ENCODE data around the gene GLIPR1L2. TPM values are rescaled to one million over a fixed set of nuclear protein-coding genes. Genes with fewer than 3 reads are reported as not detected.

Gene GLIPR1L2
- total RNA-seq, 1 experiment from 2014 or later: 0.44 TPM

DNA sequence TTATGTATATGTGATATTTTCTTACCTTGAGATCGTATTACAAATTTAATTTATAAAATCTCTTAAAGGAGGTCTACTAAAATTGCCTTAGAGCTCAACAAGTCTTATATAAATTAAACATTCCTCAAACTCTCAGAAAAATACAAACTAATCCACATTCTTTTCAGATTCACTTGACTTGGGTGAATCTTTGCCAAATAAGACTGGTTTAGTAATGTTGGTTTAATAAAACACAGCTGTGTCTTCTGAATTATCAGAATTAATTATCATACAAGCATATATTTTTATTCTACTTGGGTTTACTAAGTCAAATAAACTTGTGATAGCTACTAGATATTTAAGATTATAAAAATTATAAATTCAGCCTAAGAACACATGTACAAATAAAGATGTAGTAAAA lies 13.3 kb downstream of the GLIPR1L2 start:
- Histone ChIP-seq H4K20me1 (ENCODE audit: insufficient read depth) (no peaks in the 10 kb centered on the region), H3K79me2 (ENCODE audit: insufficient read depth, low read length) (no peaks in the 10 kb centered on the region), H3K4me2 (ENCODE audit: low read length) (no peak overlapping the region), H3K27me3 (ENCODE audit: insufficient read depth, low read length) (no peaks in the 10 kb centered on the region), H3K4me3 (replicated peaks in 1 of 2; ENCODE audit: low read depth in 1 of 2, low read length in 2 of 2) (no peak overlapping the region), H3K27ac (ENCODE audit: low read depth, low read length) (no peak overlapping the region), H3K9me2 (ENCODE audit: insufficient read depth) (no peaks in the 10 kb centered on the region), H3K9ac (ENCODE audit: low read length) (no peak overlapping the region), H2AFZ (ENCODE audit: low read depth, low read length, poor library complexity, severe bottlenecking) (no peak overlapping the region), H3K36me3 (ENCODE audit: control insufficient read depth in 1 of 2, insufficient read depth in 2 of 2, low read length in 2 of 2) (no peaks in the 10 kb centered on the region), H3K4me1 (ENCODE audit: control insufficient read depth in 1 of 2, insufficient read depth in 2 of 2, low read length in 2 of 2) (no peaks in the 10 kb centered on the region), H3K9me3 (ENCODE audit: control insufficient read depth in 1 of 2, insufficient read depth in 1 of 2, low read depth in 1 of 2, low read length in 2 of 2) (no peaks in the 10 kb centered on the region)
- RAD21 ChIA-PET (ENCODE audit: low non-redundant PET in 1 of 2, low total read pairs in 2 of 2, uncharacterized antibody in 2 of 2, unreplicated experiment in 2 of 2): no interaction called here
- POLR2A ChIA-PET: no interaction called here
- TF ChIP-seq EGR1 (IDR thresholded peaks at IDR 0.05; ENCODE audit: low read depth) (no peak), SRF (IDR thresholded peaks at IDR 0.05; ENCODE audit: low read depth) (no peak), FOSL1 (IDR thresholded peaks at IDR 0.05; ENCODE audit: low read depth) (no peak), CEBPB (IDR thresholded peaks at IDR 0.05; ENCODE audit: low read depth) (no peak), TCF7L2 (IDR thresholded peaks at IDR 0.05; ENCODE audit: borderline replicate concordance, extremely low read depth, insufficient read depth, insufficient read length) (no peak), ELF1 (IDR thresholded peaks at IDR 0.05; ENCODE audit: borderline replicate concordance, low read depth) (no peak), ZNF274 (IDR thresholded peaks at IDR 0.05; ENCODE audit: low read depth, low read length) (no peak), POLR2AphosphoS5 (IDR thresholded peaks at IDR 0.05; ENCODE audit: low read depth, low read length) (no peak), EZH2 (IDR thresholded peaks at IDR 0.05) (no peak)
- TF ChIP-seq, protein P1, sequence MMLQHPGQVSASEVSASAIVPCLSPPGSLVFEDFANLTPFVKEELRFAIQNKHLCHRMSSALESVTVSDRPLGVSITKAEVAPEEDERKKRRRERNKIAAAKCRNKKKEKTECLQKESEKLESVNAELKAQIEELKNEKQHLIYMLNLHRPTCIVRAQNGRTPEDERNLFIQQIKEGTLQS (IDR thresholded peaks at IDR 0.05): no peak
- TF ChIP-seq, protein P2, sequence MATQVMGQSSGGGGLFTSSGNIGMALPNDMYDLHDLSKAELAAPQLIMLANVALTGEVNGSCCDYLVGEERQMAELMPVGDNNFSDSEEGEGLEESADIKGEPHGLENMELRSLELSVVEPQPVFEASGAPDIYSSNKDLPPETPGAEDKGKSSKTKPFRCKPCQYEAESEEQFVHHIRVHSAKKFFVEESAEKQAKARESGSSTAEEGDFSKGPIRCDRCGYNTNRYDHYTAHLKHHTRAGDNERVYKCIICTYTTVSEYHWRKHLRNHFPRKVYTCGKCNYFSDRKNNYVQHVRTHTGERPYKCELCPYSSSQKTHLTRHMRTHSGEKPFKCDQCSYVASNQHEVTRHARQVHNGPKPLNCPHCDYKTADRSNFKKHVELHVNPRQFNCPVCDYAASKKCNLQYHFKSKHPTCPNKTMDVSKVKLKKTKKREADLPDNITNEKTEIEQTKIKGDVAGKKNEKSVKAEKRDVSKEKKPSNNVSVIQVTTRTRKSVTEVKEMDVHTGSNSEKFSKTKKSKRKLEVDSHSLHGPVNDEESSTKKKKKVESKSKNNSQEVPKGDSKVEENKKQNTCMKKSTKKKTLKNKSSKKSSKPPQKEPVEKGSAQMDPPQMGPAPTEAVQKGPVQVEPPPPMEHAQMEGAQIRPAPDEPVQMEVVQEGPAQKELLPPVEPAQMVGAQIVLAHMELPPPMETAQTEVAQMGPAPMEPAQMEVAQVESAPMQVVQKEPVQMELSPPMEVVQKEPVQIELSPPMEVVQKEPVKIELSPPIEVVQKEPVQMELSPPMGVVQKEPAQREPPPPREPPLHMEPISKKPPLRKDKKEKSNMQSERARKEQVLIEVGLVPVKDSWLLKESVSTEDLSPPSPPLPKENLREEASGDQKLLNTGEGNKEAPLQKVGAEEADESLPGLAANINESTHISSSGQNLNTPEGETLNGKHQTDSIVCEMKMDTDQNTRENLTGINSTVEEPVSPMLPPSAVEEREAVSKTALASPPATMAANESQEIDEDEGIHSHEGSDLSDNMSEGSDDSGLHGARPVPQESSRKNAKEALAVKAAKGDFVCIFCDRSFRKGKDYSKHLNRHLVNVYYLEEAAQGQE (IDR thresholded peaks at IDR 0.05; ENCODE audit: low read depth): no peak
- no peak for ATAC-seq
- intact Hi-C loops (cut with micrococcal nuclease): no loop called here
- no TSS peak for BruUV-seq (replicated peaks)
- CTCF ChIA-PET: no interaction called here
- DNase-seq (ENCODE audit: low read depth, low spot score): no peak
